Heart left ventricle (tissue), 13 donors: ENCODE measurements around the gene EXOC4.

Source experiments
- POLR2A ChIP-seq, 2 donors: fragments of 450-650 bp; IDR thresholded peaks; one replicate each; pipeline ENCODE4 v1.6.1; 2017; ENCODE audit warnings: antibody characterized with exemption in 2 of 2, mild to moderate bottlenecking in 2 of 2, moderate library complexity in 2 of 2
- TF ChIP-seq, protein P1 (sequence below), 12 donors: fragments of 200-600 bp; sonication (generic) in 4 of 12; IDR thresholded peaks; one replicate each; pipeline versions ENCODE4 v1.5.0 to v1.8.0; 2018 to 2022; ENCODE audit warnings: antibody characterized with exemption in 12 of 12, mild to moderate bottlenecking in 5 of 12
- donor health status: ischemic (EF 13 %, LVEDD 7.1; RV severe dilation, severe dysfunction).
- donor health status: DM: no; HTN: yes; CAD: no.
- donor health status: DM: no; HTN: no; CAD: no.
- donor health status: ischemic (EF 25% LVEDD 6.9; RV normal size, moderate dysfunction).
- donor health status: ischemic (EF 25% LVEDD 5.7; RV mildly dilated, moderate dysfunction).
- donor health status: ischemic (EF 35%, LVEDD 5.7; RV mildly dilated, moderate dysfunction).
- donor health status: nonischemic (EF 11% LVEDD 7.7; RV severe dilation, severe dysfunction).
- donor health status: DM: yes; HTN: yes; CAD: no.
- donor health status: PGD.
- donor health status: ischemic (EF 29% LVEDD 5.4; RV normal size, mild dysfunction).
- donor health status: nonischemic (EF 23%, LVEDD 6.1; RV moderate dilation, normal function).

DNA sequence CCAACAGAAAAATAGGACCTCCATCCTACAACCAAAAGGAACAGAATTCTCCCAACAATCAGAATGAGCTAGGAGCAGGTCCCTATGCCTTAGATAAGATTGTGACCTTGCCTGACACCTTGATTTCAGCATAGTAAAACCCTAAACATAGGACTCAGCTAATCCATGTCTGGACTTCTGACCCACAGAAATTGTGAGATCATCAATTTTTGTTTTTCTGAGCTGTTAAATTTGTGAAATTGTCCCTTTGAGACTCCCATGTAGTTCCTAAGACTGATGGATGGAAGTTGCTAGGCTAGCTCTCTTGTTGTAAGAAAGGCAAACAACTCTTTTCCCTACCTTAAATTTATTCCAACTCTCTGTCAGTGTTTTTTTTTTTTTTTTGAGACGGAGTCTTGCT, 244.2 kb downstream of the EXOC4 start:
- no peak for TF ChIP-seq POLR2A (IDR thresholded peaks at IDR 0.05)
- TF ChIP-seq, protein P1, sequence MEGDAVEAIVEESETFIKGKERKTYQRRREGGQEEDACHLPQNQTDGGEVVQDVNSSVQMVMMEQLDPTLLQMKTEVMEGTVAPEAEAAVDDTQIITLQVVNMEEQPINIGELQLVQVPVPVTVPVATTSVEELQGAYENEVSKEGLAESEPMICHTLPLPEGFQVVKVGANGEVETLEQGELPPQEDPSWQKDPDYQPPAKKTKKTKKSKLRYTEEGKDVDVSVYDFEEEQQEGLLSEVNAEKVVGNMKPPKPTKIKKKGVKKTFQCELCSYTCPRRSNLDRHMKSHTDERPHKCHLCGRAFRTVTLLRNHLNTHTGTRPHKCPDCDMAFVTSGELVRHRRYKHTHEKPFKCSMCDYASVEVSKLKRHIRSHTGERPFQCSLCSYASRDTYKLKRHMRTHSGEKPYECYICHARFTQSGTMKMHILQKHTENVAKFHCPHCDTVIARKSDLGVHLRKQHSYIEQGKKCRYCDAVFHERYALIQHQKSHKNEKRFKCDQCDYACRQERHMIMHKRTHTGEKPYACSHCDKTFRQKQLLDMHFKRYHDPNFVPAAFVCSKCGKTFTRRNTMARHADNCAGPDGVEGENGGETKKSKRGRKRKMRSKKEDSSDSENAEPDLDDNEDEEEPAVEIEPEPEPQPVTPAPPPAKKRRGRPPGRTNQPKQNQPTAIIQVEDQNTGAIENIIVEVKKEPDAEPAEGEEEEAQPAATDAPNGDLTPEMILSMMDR (IDR thresholded peaks at IDR 0.05): no peak
